Hematopoietic multipotent progenitor cell treated with erythropoietin and hydrocortisone succinate and interleukin-3 and kit ligand, for 6 days (in vitro differentiated cells): ENCODE results near the gene CFAP57.

ENCODE experiments used
- DNase-seq: peaks from one replicate; pipeline ENCODE4 v3.0.0-alpha.2; 2015

CFAP57 gene

DNA sequence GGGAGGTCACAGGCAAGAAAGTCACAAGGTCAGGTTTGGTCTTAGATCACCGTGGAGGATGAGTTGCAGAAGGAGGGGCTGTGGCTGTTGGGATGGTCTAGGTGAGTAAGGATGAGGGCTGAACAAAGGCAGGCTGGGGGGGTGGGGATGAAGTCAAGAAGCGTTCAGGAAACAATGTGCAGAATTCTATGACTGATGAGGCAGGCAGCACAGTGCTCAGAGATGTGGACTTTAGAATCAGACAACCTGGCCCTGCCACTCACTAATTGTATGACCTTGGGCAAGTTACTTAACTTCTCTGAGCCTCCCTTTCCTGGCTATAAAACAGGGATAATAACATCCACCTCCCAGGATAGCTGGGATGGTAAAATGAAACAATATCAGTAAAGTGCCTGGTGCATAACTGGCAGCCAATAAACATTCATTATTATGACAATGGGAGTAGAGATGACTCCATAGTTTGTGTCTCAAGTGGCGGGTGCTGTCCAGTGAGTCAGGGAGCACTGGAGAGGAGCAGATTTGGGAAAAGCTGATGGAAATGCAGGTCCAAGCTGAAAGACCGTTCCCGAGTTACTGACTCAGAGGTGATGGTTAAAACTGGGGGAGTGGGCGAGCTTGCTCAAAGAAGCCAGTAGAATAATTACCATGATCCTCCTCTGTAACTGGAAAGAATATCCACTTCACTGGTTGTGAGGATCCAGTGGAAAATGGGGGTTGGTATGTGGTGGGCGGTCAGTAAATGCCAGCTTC is 130.8 kb downstream of the CFAP57 start:
- DNase-seq = no peak

DNA sequence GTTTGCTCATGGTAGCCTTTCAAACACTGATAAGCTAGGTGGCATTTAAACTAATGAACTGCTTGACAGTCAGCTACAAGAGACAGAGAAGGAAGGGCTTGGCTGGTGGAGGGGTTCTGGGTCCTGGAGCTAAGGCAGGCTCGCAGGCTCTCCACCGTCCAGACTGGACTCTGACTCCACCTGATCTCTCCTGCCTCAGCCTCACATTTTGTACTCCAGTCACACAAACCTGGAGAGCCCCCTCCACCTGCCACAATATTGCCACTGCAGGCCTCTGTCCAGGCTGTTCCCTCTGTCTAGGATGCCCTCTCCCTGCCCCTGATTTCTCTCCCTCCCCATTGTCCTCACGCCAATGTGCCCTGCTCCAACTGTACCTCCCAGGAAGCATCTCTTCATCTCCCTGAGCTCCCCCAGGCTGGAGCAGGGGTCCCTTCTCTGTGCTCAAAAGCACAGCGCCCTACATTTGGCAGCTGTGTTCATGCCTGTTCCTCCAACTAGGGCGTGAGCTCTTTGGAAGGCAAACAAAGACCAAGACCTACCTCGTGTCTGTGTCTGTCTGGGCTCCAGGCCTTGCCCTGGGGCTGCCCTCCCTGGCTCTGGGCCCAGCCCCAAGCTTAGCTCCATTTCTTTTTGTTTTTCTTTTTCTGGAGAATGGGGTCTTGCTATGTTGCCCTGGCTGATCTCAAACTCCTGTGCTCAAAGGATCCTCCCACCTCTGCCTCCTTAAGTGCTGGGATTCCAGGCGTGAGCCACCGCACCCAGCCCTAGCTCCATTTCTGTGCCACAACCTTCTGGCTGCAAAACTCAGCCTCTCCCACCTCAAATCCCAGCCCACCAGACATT is 131.6 kb downstream of the CFAP57 start:
- no peak for DNase-seq
